K562 (cell line): Measurements from ENCODE around the gene C16orf95. TPM values are rescaled to one million over a fixed set of nuclear protein-coding genes. Genes with fewer than 3 reads are reported as not detected.

ENCODE experiments used
- DNMT1 ChIP-seq: fragments of 450-650 bp; IDR thresholded peaks from 2 replicates; pipeline ENCODE4 v1.6.1; 2016; ENCODE audit warnings: antibody characterized with exemption, mild to moderate bottlenecking
- FOXM1 ChIP-seq, 2 experiments: fragments of 450-650 bp in 1 of 2; sonication (generic) in 1 of 2; formaldehyde crosslinking in 1 of 2; IDR thresholded peaks; 2 replicates each; pipeline versions ENCODE4 v1.6.1 to v1.9.0; 2017 to 2022; ENCODE audit warnings: low read depth in 2 of 2, mild to moderate bottlenecking in 2 of 2, missing genetic modification reagents in 1 of 2, moderate library complexity in 1 of 2
- GTF2B ChIP-seq: IDR thresholded peaks from 2 replicates; pipeline ENCODE4 v1.6.1; 2011; ENCODE audit not compliant: insufficient read length; ENCODE audit errors: extremely low read depth
- GTF2F1 ChIP-seq: IDR thresholded peaks from 2 replicates; pipeline ENCODE4 v1.6.1; 2011; ENCODE audit warnings: low read depth, low read length, improper control_type of control experiment
- HEY1 ChIP-seq: fragments of 250-450 bp; sonication (Bioruptor Pico); IDR thresholded peaks from 2 replicates; pipeline ENCODE4 v1.5.0; 2020; ENCODE audit warnings: mild to moderate bottlenecking, moderate library complexity, borderline replicate concordance
- KAT8 ChIP-seq: fragments of 450-650 bp; IDR thresholded peaks from 2 replicates; pipeline ENCODE4 v1.6.1; 2016; ENCODE audit warnings: low read depth, mild to moderate bottlenecking
- MBD2 ChIP-seq: sonication (generic); IDR thresholded peaks from 2 replicates; pipeline ENCODE4 v1.6.1; 2016; ENCODE audit warnings: low read depth, borderline replicate concordance
- MCM5 ChIP-seq: fragments of 450-650 bp; IDR thresholded peaks from 2 replicates; pipeline ENCODE4 v1.6.1; 2016; ENCODE audit warnings: low read depth
- MTA1 ChIP-seq: fragments of 450-650 bp; IDR thresholded peaks from 2 replicates; pipeline ENCODE4 v1.6.1; 2017; ENCODE audit warnings: borderline replicate concordance
- NFE2 ChIP-seq: IDR thresholded peaks from 2 replicates; pipeline ENCODE4 v1.6.1; 2014; ENCODE audit warnings: antibody characterized with exemption, low read depth
- NONO ChIP-seq, 2 experiments: fragments of 200-400 bp in 1 of 2; fragments of 450-650 bp in 1 of 2; formaldehyde crosslinking in 1 of 2; IDR thresholded peaks; 2 replicates each; pipeline ENCODE4 v1.6.1; 2017; ENCODE audit warnings: low read depth in 2 of 2, mild to moderate bottlenecking in 2 of 2, moderate library complexity in 2 of 2, low read length in 1 of 2
- NRF1 ChIP-seq, 2 experiments: fragments of 450-650 bp; IDR thresholded peaks in 1 of 2; conservative IDR thresholded peaks in 1 of 2; 2 replicates each; pipeline ENCODE4 v1.6.1; 2014; ENCODE audit warnings: mild to moderate bottlenecking in 2 of 2
- POLR2G ChIP-seq: fragments of 200-400 bp; formaldehyde crosslinking; IDR thresholded peaks from 2 replicates; pipeline ENCODE4 v1.6.1; 2017; ENCODE audit warnings: low read depth, mild to moderate bottlenecking, antibody characterized with exemption, low read length, moderate library complexity
- PTBP1 ChIP-seq: fragments of 200-400 bp; formaldehyde crosslinking; IDR thresholded peaks from 2 replicates; pipeline ENCODE4 v1.6.1; 2017; ENCODE audit warnings: low read depth, low read length
- RBBP5 ChIP-seq: fragments of 200-600 bp; sonication (generic); IDR thresholded peaks from 2 replicates; pipeline ENCODE4 v1.6.1; 2012; ENCODE audit warnings: borderline replicate concordance, mild to moderate bottlenecking, low read length, control low read depth, inconsistent platforms; ENCODE audit not compliant: insufficient read depth, poor library complexity, severe bottlenecking
- TCF7 ChIP-seq: sonication (generic); IDR thresholded peaks from 2 replicates; pipeline ENCODE4 v1.6.1; 2016; ENCODE audit warnings: antibody characterized with exemption, borderline replicate concordance
- TCFL5 ChIP-seq: fragments of 250-450 bp; sonication (Bioruptor Pico); conservative IDR thresholded peaks from 2 replicates; pipeline ENCODE4 v1.6.1; 2021; ENCODE audit warnings: mild to moderate bottlenecking, moderate library complexity, matching md5 sums
- TSHZ1 ChIP-seq: fragments of 250-450 bp; sonication (Bioruptor Pico); IDR thresholded peaks from 2 replicates; pipeline ENCODE4 v1.4.0; 2020; ENCODE audit warnings: mild to moderate bottlenecking, moderate library complexity
- USF2 ChIP-seq: sonication (generic); formaldehyde crosslinking; IDR thresholded peaks from 2 replicates; pipeline ENCODE4 v1.5.0; 2020; ENCODE audit warnings: missing genetic modification reagents
- ZKSCAN3 ChIP-seq: fragments of 250-450 bp; sonication (Bioruptor Pico); IDR thresholded peaks from 2 replicates; pipeline ENCODE4 v1.4.0; 2020
- ZNF79 ChIP-seq: fragments of 250-450 bp; sonication (Bioruptor Pico); IDR thresholded peaks from 2 replicates; pipeline ENCODE4 v1.4.0; 2020; ENCODE audit warnings: low read depth, mild to moderate bottlenecking, moderate library complexity
- polyA plus RNA-seq, 8 experiments: library from polyadenylated mRNA; depleted of rRNA in 4 of 8; stranded (reverse) in 5 of 8; unstranded in 3 of 8; fragments of >200 nt; fragmentation: Nextera tagmentation in 2 of 8; fragmentation: Illumina TruSeq in 1 of 8; extraction: Ambion mirVana in 2 of 8; extraction: Trizol in 1 of 8; gene quantifications; 2 replicates each; pipeline versions ENCODE4 v1.2.1 to v1.2.3, GENCODE V29; 2011 to 2014; ENCODE audit warnings: inconsistent platforms in 1 of 8, missing spikeins in 1 of 8
- total RNA-seq, 7 experiments: library from RNA; depleted of rRNA in 6 of 7; stranded (reverse); fragments of >200 nt in 6 of 7; fragmentation: Illumina TruSeq in 2 of 7; extraction: Trizol in 2 of 7; gene quantifications; 2 replicates each; pipeline versions ENCODE4 v1.2.1 to v1.2.3, GENCODE V29; 2011 to 2021; ENCODE audit warnings: low replicate concordance in 1 of 7

Gene C16orf95
- total and polyA plus RNA-seq, 9 of the 15 experiments (the other 6 are each of a cell fraction or from before 2014, with no cell fraction given), result 6.5 to 20.5 (median 9.4) TPM

- TF ChIP-seq ZKSCAN3 (CRISPR knock-in tag), result no peak
- TF ChIP-seq KAT8, result no peak
- TF ChIP-seq TCF7, result no peak
- peak; percentile 51 to 63 for TF ChIP-seq NRF1 (conservative IDR thresholded peaks at IDR 0.05 in 1 of 2, IDR thresholded peaks at IDR 0.05 in 1 of 2)
- peak; percentile 84 for TF ChIP-seq POLR2G
- peak; percentile 76 for TF ChIP-seq USF2 (CRISPR knock-in tag)
- 0 out of 2 replicates have a peak, but pooled peaks have one; percentile 42 for TF ChIP-seq MTA1
- TF ChIP-seq GTF2F1, result no peak
- TF ChIP-seq TCFL5 (CRISPR knock-in tag), result no peak
- TF ChIP-seq HEY1 (CRISPR knock-in tag), result no peak
- TF ChIP-seq GTF2B, result no peak
- no peak for TF ChIP-seq NONO (IDR thresholded peaks at IDR 0.05; ENCODE audit: low read depth in 2 of 2, low read length in 1 of 2)
- no peak for TF ChIP-seq DNMT1
- no peak for TF ChIP-seq PTBP1
- peak; percentile 57 for TF ChIP-seq RBBP5
- no peak for TF ChIP-seq MBD2
- TF ChIP-seq TSHZ1 (CRISPR knock-in tag), result no peak
- TF ChIP-seq FOXM1 (IDR thresholded peaks at IDR 0.05; ENCODE audit: low read depth), result peak; percentile 37; the same call in 1 of the 2 replicates
- no peak for TF ChIP-seq FOXM1 (CRISPR knock-in tag; IDR thresholded peaks at IDR 0.05; ENCODE audit: low read depth)
- TF ChIP-seq NFE2, result no peak
- no peak for TF ChIP-seq MCM5
- TF ChIP-seq ZNF79 (CRISPR knock-in tag), result no peak
Measured at GRCh38 chr16:87305505-87306391, 11.4 kb downstream of the C16orf95 start (continued).
